Mammary epithelial cell (primary cell): ENCODE data around the gene LTV1.
"Not testable (repeated sequence)": the region's sequence is repeated elsewhere in the genome, so short reads cannot be mapped to it uniquely, and the experiment has no call there.

ENCODE experiments used
- CTCF ChIP-seq, 2 donors: IDR thresholded peaks in 1 of 2; conservative IDR thresholded peaks in 1 of 2; 2 replicates each; pipeline ENCODE4 v1.5.1; 2011 to 2012; ENCODE audit warnings: inconsistent platforms in 2 of 2, low read length in 2 of 2, mild to moderate bottlenecking in 2 of 2, control low read depth in 1 of 2, low read depth in 1 of 2; ENCODE audit not compliant: insufficient read depth in 1 of 2; ENCODE audit errors: extremely low read depth in 1 of 2
- EZH2 ChIP-seq: IDR thresholded peaks from 2 replicates; pipeline ENCODE4 v1.6.1; 2012; ENCODE audit warnings: low read length, inconsistent platforms, borderline replicate concordance

DNA sequence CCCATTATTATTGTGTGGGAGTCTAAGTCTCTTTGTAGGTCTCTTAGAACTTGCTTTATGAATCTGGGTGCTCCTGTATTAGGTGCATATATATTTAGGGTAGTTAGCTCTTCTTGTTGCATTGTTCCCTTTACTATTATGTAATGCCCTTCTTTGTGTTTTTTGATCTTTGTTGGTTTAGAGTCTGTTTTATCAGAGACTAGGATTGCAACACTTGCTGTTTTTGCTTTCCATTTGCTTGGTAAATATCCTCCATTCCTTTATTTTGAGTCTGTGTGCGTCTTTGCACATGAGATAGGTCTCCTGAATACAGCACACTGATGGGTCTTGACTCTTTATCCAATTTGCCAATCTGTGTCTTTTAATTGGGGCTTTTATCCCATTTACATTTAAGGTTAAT is 11.9 kb downstream of the LTV1 start:
- not testable (repeated sequence) for TF ChIP-seq CTCF (conservative IDR thresholded peaks at IDR 0.05 in 1 of 2, IDR thresholded peaks at IDR 0.05 in 1 of 2; ENCODE audit: extremely low read depth in 1 of 2, insufficient read depth in 1 of 2, low read depth in 1 of 2, low read length in 2 of 2); EZH2
